Vagina (tissue), 2 donors: ENCODE data around the gene RAB34. TPM values are rescaled to one million over a fixed set of nuclear protein-coding genes. Genes with fewer than 3 reads are reported as not detected.

Source experiments
- DNase-seq, 2 donors: peaks; one replicate each; pipeline ENCODE4 v3.0.0-alpha.2; 2017; ENCODE audit errors: extremely low spot score in 2 of 2
- H3K27ac ChIP-seq: fragments of 200-600 bp; sonication (generic); one replicate; pipeline ENCODE4 v1.5.1; 2019
- H3K27me3 ChIP-seq: fragments of 200-600 bp; sonication (generic); one replicate; pipeline ENCODE4 v1.5.1; 2019
- H3K36me3 ChIP-seq, 2 donors: fragments of 200-600 bp; sonication (generic); one replicate each; pipeline ENCODE4 v1.5.1; 2017 to 2019
- H3K4me1 ChIP-seq: fragments of 200-600 bp; sonication (generic); one replicate; pipeline ENCODE4 v1.5.1; 2019
- H3K4me3 ChIP-seq, 2 donors: fragments of 200-600 bp; sonication (generic); 1 replicate in 1 of 2; 2 replicates in 1 of 2; pipeline ENCODE4 v1.5.1; 2016 to 2019
- H3K9me3 ChIP-seq: fragments of 200-600 bp; sonication (generic); one replicate; pipeline ENCODE4 v1.5.1; 2019
- POLR2A ChIP-seq, 2 donors: fragments of 450-650 bp; IDR thresholded peaks; one replicate each; pipeline ENCODE4 v1.6.1; 2017; ENCODE audit warnings: antibody characterized with exemption in 2 of 2, mild to moderate bottlenecking in 2 of 2, moderate library complexity in 2 of 2
- POLR2AphosphoS5 ChIP-seq, 2 donors: sonication (generic); formaldehyde crosslinking; IDR thresholded peaks; one replicate each; pipeline ENCODE4 v1.9.0; 2017; ENCODE audit warnings: antibody characterized with exemption in 2 of 2, mild to moderate bottlenecking in 2 of 2, low read depth in 1 of 2; ENCODE audit not compliant: insufficient read depth in 1 of 2
- intact Hi-C: fragments of 100-400 bp; cut with DNase I; formaldehyde crosslinking; loops from one replicate; pipeline ENCODE4 v1.15.1; 2023
- total RNA-seq: library from RNA; depleted of rRNA; stranded (reverse); fragments of >200 nt; gene quantifications from one replicate; pipeline ENCODE4 v1.2.3, GENCODE V29; 2016
- TF ChIP-seq, protein P1 (sequence below), 3 experiments: fragments of 450-650 bp in 2 of 3; fragments of 200-600 bp in 1 of 3; sonication (generic) in 1 of 3; IDR thresholded peaks; one replicate each; pipeline ENCODE4 v1.5.1; 2017 to 2019; ENCODE audit warnings: antibody characterized with exemption in 3 of 3, mild to moderate bottlenecking in 2 of 3, moderate library complexity in 2 of 3

Gene RAB34
- total RNA-seq, 1 donor from 2014 or later, result 195 TPM

DNA sequence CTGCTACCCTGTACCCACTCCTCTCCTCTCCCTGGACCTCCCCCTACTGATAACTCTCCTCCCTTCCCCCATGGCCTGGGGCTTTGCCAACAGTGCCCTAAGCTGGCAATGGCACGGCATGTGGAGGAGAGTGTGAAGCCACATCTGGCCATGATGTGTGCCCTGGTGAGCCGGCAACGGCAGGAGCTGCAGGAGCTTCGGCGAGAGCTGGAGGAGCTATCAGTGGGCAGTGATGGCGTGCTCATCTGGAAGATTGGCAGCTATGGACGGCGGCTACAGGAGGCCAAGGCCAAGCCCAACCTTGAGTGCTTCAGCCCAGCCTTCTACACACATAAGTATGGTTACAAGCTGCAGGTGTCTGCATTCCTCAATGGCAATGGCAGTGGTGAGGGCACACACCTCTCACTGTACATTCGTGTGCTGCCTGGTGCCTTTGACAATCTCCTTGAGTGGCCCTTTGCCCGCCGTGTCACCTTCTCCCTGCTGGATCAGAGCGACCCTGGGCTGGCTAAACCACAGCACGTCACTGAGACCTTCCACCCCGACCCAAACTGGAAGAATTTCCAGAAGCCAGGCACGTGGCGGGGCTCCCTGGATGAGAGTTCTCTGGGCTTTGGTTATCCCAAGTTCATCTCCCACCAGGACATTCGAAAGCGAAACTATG lies 31.3 kb upstream of the RAB34 start:
- Histone ChIP-seq H3K27ac (no peak overlapping the region), H3K27me3 (no peaks in the 10 kb centered on the region), H3K4me1 (peaks cover 49% of the 10 kb centered on the region), H3K4me3 (no peak overlapping the region), H3K36me3 (peaks cover 0 to 16% of the 10 kb centered on the region in 2 donors), H3K9me3 (no peaks in the 10 kb centered on the region)
- TF ChIP-seq POLR2A (IDR thresholded peaks at IDR 0.05), result no peak
- TF ChIP-seq POLR2AphosphoS5 (IDR thresholded peaks at IDR 0.05; ENCODE audit: insufficient read depth in 1 of 2, low read depth in 1 of 2), result no peak
- TF ChIP-seq, protein P1, sequence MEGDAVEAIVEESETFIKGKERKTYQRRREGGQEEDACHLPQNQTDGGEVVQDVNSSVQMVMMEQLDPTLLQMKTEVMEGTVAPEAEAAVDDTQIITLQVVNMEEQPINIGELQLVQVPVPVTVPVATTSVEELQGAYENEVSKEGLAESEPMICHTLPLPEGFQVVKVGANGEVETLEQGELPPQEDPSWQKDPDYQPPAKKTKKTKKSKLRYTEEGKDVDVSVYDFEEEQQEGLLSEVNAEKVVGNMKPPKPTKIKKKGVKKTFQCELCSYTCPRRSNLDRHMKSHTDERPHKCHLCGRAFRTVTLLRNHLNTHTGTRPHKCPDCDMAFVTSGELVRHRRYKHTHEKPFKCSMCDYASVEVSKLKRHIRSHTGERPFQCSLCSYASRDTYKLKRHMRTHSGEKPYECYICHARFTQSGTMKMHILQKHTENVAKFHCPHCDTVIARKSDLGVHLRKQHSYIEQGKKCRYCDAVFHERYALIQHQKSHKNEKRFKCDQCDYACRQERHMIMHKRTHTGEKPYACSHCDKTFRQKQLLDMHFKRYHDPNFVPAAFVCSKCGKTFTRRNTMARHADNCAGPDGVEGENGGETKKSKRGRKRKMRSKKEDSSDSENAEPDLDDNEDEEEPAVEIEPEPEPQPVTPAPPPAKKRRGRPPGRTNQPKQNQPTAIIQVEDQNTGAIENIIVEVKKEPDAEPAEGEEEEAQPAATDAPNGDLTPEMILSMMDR (IDR thresholded peaks at IDR 0.05), result no peak
- no peak for DNase-seq
- intact Hi-C loops, result no loop called here

DNA sequence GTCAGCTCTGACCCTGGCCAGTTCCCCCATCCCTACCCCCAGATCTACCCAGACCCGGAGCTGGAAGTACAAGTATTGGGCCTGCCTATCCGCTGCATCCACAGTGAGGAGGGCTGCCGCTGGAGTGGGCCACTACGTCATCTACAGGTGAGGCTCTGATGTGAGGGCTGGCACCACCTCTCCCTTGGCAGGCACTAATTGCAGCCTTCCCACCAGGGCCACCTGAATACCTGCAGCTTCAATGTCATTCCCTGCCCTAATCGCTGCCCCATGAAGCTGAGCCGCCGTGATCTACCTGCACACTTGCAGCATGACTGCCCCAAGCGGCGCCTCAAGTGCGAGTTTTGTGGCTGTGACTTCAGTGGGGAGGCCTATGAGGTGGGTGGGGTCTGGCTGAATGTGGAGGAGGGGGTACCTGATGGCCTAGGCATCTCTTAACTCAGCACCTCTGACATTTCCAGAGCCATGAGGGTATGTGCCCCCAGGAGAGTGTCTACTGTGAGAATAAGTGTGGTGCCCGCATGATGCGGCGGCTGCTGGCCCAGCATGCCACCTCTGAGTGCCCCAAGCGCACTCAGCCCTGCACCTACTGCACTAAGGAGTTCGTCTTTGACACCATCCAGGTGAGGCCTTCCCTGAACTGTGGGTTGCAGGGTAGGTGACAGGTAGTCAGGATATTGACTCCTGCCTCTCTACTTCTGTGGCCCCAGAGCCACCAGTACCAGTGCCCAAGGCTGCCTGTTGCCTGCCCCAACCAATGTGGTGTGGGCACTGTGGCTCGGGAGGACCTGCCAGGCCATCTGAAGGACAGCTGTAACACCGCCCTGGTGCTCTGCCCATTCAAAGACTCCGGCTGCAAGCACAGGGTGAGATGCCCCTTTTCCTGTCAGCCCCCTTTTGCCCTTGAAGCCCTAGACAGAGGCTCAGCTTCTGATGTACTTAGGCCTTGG lies 30.4 kb upstream of the RAB34 start:
- no peaks in the 10 kb centered on the region for H3K9me3 ChIP-seq
- no peak for DNase-seq
- TF ChIP-seq, protein P1 (IDR thresholded peaks at IDR 0.05), result no peak
- TF ChIP-seq POLR2A (IDR thresholded peaks at IDR 0.05) (no peak), POLR2AphosphoS5 (IDR thresholded peaks at IDR 0.05; ENCODE audit: insufficient read depth in 1 of 2, low read depth in 1 of 2) (no peak)
- intact Hi-C loops, result no loop called here
- peaks cover 55% of the 10 kb centered on the region for H3K4me1 ChIP-seq
- no peak overlapping the region for H3K4me3 ChIP-seq
- peaks cover 0 to 16% of the 10 kb centered on the region in 2 donors for H3K36me3 ChIP-seq
- no peak overlapping the region for H3K27ac ChIP-seq
- no peaks in the 10 kb centered on the region for H3K27me3 ChIP-seq

DNA sequence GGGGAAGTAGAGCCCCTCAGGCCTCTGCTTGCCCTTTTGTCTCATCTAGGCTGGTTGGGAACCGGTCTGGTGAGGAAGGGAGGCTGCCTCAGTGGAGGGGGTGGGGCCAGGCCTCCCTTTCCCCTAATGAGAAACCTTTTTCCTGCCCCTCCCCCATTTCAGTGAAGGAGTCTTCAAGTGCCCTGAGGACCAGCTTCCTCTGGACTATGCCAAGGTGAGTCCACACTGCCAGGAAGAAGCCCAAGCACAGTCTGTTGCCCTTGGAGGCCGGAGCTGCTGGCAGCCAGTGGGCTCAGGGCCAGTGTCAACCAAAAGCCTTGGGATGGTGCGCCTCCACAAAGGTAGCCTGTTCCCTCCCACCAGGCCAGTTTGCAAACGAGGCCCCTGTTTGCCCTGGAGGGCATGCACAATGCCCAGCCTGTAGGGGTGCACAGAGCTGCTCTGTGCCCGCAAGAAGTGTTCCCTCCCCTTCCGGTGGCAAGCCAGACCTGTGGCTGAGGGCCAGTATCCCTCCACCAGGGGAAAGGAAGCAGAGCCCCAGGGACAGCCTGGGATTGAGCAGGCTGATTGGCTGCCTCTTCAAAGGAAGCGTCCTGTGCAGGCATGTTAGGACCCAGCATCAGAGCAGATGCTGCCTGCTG lies 29.5 kb upstream of the RAB34 start:
- H3K36me3 ChIP-seq, result peaks cover 0 to 16% of the 10 kb centered on the region in 2 donors
- H3K4me3 ChIP-seq, result no peak overlapping the region
- H3K4me1 ChIP-seq, result peaks cover 61% of the 10 kb centered on the region
- intact Hi-C loops, result no loop called here
- no peaks in the 10 kb centered on the region for H3K9me3 ChIP-seq
- peak overlapping the region; percentile 95 for H3K27ac ChIP-seq
- H3K27me3 ChIP-seq, result no peaks in the 10 kb centered on the region
- no peak for TF ChIP-seq POLR2A (IDR thresholded peaks at IDR 0.05)
- TF ChIP-seq POLR2AphosphoS5 (IDR thresholded peaks at IDR 0.05; ENCODE audit: insufficient read depth in 1 of 2, low read depth in 1 of 2), result peak in 1 of 2 donors; percentile 29
- TF ChIP-seq, protein P1 (IDR thresholded peaks at IDR 0.05), result no peak
- DNase-seq, result no peak

DNA sequence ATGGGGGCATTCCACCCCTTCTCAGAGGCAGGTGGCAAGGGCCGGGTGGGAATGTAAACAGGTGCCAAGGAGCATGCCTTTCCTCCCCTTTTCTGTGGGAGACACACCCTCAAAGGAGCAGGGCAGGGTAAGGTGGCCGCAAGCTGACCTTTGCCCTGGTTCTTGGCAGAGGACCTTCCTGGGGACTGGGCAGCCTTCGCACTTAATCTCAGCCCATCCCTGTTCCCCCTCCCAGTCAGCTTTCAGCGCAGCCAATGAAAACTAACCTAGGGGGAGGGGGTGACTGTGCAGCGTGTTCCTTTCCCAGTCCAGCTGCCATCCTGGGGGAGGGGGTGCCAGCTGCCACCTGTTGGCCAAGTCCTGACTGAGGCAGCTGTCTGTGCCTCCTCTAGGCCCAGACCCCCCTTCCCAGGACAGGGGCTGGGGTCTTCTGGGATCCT lies 29.0 kb upstream of the RAB34 start:
- no peak for DNase-seq
- H3K9me3 ChIP-seq, result no peaks in the 10 kb centered on the region
- H3K4me3 ChIP-seq, result no peak overlapping the region
- TF ChIP-seq, protein P1 (IDR thresholded peaks at IDR 0.05), result no peak
- TF ChIP-seq POLR2A (IDR thresholded peaks at IDR 0.05), result no peak
- TF ChIP-seq POLR2AphosphoS5 (IDR thresholded peaks at IDR 0.05; ENCODE audit: insufficient read depth in 1 of 2, low read depth in 1 of 2), result no peak
- peak overlapping the region; percentile 95 for H3K27ac ChIP-seq
- peaks cover 0 to 16% of the 10 kb centered on the region in 2 donors for H3K36me3 ChIP-seq
- peaks cover 61% of the 10 kb centered on the region for H3K4me1 ChIP-seq
- H3K27me3 ChIP-seq, result no peaks in the 10 kb centered on the region
- intact Hi-C loops, result no loop called here
